Brain microvascular endothelial cell (primary cell): ENCODE results near the gene RANBP6.

ENCODE experiments used
- DNase-seq: peaks from one replicate; pipeline ENCODE4 v3.0.0-alpha.2; 2020
- H3K27ac ChIP-seq: fragments of 250-450 bp; sonication (Bioruptor Pico); 2 replicates; pipeline ENCODE4 v1.5.1; 2020; ENCODE audit warnings: mild to moderate bottlenecking, moderate library complexity
- H3K27me3 ChIP-seq: fragments of 250-450 bp; sonication (Bioruptor Pico); replicated peaks from 2 replicates; pipeline ENCODE4 v1.5.1; 2020; ENCODE audit warnings: mild to moderate bottlenecking
- H3K36me3 ChIP-seq: fragments of 250-450 bp; sonication (Bioruptor Pico); replicated peaks from 2 replicates; pipeline ENCODE4 v1.5.1; 2020; ENCODE audit warnings: mild to moderate bottlenecking
- H3K4me3 ChIP-seq: 2 replicates; pipeline ENCODE4 v1.5.1; 2011; ENCODE audit warnings: low read depth, mild to moderate bottlenecking, control low read depth, low read length, moderate library complexity
- in situ Hi-C: cut with HindIII; loops from 2 replicates; pipeline ENCODE4 v1.10.0; 2017; ENCODE audit warnings: low sequenced_read_pairs, low pct_ligation_motif_present
- TF ChIP-seq, protein P1 (sequence below): IDR thresholded peaks from 2 replicates; pipeline ENCODE4 v1.5.1; 2011; ENCODE audit warnings: low read depth, mild to moderate bottlenecking, moderate library complexity, low read length, control low read depth, inconsistent platforms; ENCODE audit errors: missing control alignments

The RANBP6 gene

DNA sequence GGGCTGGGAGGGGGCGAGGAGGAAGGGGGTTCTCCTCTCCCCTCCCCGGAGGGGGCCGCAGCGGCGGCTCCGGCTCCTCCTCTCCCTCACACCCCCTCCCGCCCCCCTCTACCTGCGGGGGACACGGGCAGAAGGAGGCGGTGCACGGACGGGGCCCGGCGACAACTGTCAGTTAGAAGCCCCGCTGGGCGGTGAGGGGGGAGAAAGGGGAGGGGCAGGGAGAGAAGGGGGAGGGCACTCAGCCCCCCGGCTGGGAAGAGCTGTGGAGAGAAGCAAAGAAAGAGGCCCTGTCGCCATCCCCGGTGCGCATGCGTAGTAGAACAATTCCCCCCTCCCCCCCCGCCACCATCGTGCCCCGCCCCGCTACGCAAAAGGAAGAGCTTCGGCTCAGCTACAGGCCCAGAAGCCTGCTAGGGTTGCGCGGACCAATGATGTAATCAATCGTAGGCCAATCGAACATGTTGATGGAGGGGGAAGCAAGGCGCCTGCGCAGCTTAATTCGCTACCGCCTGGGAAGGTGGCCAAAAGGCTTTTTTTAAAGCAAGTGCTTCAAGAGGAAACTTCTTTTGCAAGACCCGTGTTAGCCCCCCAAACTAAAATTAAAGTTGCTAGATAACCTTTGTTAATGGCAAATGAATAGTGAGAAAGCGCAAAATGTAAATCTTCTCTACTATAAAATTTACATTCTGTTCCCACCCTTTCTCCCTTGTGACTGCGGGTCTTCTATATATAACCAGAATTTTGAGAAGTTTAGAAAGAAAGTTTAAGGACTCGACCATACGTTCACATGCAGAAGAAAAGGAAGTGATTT lies 7.0 kb downstream of the RANBP6 start:
- in situ Hi-C loops, result no loop called here
- Histone ChIP-seq H3K36me3 (no peaks in the 10 kb centered on the region), H3K27ac (peak overlapping the region; percentile 75), H3K27me3 (no peaks in the 10 kb centered on the region), H3K4me3 (peak overlapping the region; percentile 75)
- TF ChIP-seq, protein P1, sequence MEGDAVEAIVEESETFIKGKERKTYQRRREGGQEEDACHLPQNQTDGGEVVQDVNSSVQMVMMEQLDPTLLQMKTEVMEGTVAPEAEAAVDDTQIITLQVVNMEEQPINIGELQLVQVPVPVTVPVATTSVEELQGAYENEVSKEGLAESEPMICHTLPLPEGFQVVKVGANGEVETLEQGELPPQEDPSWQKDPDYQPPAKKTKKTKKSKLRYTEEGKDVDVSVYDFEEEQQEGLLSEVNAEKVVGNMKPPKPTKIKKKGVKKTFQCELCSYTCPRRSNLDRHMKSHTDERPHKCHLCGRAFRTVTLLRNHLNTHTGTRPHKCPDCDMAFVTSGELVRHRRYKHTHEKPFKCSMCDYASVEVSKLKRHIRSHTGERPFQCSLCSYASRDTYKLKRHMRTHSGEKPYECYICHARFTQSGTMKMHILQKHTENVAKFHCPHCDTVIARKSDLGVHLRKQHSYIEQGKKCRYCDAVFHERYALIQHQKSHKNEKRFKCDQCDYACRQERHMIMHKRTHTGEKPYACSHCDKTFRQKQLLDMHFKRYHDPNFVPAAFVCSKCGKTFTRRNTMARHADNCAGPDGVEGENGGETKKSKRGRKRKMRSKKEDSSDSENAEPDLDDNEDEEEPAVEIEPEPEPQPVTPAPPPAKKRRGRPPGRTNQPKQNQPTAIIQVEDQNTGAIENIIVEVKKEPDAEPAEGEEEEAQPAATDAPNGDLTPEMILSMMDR, result no peak
- DNase-seq, result peak; percentile 98

DNA sequence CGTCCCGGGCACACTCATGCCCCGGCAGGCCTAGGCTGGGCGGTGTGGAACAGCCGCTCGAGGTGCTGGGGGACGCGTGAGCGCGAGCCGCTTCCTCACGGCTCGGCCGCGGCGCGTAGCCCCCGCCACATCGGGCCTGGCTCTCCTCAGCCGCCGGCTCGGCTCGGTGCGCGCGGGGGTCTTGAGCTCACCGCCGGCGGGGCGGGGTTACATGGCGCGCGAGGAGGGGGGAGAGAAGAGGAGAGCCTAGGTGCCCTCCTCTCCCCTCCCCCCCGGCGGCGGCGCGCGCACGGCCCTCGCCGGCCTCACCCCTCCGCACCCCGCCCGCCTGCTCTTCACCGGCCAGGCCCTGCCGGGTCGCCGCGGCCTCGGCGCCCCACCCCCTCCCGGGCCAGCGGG lies 7.7 kb downstream of the RANBP6 start:
- no peaks in the 10 kb centered on the region for H3K36me3 ChIP-seq
- H3K27ac ChIP-seq, result peak overlapping the region; percentile 75
- in situ Hi-C loops, result no loop called here
- H3K27me3 ChIP-seq, result no peaks in the 10 kb centered on the region
- TF ChIP-seq, protein P1, result no peak
- peak overlapping the region; percentile 75 for H3K4me3 ChIP-seq
- DNase-seq, result peak; percentile 19

DNA sequence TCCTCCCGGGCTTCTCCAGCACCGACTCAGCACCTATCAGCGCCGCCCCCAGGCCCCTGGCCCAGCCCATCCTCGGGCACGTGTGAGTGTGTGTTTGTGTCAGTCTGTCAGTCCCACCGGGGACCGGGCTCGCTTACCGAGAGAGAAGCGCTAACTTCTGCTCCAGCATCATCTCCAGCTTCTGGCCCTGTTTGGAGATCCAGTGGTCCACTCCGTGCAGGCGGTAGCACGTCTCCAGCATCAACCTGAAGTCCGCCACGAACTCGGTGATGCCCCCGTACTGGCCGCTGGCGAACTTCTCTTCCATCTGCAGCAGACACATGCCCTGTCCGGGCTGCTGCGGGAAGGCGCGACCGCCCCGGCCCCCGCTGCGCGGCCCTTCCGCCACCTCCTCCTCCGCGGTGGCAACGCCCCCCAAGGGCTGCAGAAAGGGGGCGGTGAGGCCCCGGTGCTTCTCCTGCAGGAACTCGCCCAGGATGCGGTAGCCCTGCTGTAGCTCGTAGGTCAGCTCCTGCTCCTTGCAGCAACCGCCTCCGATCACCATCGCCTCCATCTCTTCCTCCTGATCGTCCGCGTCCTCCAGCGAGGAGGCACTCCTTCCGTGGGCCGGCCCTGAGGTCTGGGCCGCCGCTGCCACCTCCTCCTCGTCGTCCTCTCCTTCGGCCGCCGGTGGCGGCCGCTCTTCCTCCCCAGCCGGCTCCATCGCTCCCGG lies 8.2 kb downstream of the RANBP6 start:
- in situ Hi-C loops, result no loop called here
- no peaks in the 10 kb centered on the region for H3K36me3 ChIP-seq
- H3K4me3 ChIP-seq, result peak overlapping the region; percentile 75
- peak; percentile 85 for DNase-seq
- TF ChIP-seq, protein P1, result no peak
- H3K27ac ChIP-seq, result peak overlapping the region; percentile 75
- no peaks in the 10 kb centered on the region for H3K27me3 ChIP-seq

- Histone ChIP-seq H3K27ac (no peak overlapping the region), H3K27me3 (no peaks in the 10 kb centered on the region), H3K36me3 (no peaks in the 10 kb centered on the region), H3K4me3 (peak overlapping the region; percentile 75)
- TF ChIP-seq, protein P1, result no peak
- no peak for DNase-seq
- in situ Hi-C loops, result no loop called here
These were observed 8.7 kb downstream of the RANBP6 start for GRCh38 chr9:6006749-6007057.

- Histone ChIP-seq H3K36me3 (no peaks in the 10 kb centered on the region), H3K27ac (no peak overlapping the region), H3K27me3 (no peaks in the 10 kb centered on the region), H3K4me3 (no peak overlapping the region)
- no peak for DNase-seq
- in situ Hi-C loops, result no loop called here
- TF ChIP-seq, protein P1, result no peak
These were observed 14.5 kb downstream of the RANBP6 start for GRCh38 chr9:6000955-6001354.
